Measurements from ENCODE around the gene NCDN.
"Not testable (repeated sequence)": the region's sequence is repeated elsewhere in the genome, so short reads cannot be mapped to it uniquely, and the experiment has no call there.

Gene NCDN

GRCh38 chr1:35568975-35569395, 11.4 kb downstream of the NCDN start:
- DNase-seq: peak in 44 of 56 donors; percentile 15 to 85 (median 46)

- DNase-seq: no peak
Measured at GRCh38 chr1:35569936-35570335, 12.3 kb downstream of the NCDN start.

GRCh38 chr1:35570589-35571137, 13.1 kb downstream of the NCDN start:
- no peak for DNase-seq

- no peak for DNase-seq
Measured at GRCh38 chr1:35571263-35571662, 13.7 kb downstream of the NCDN start.

GRCh38 chr1:35572296-35572695, 14.7 kb downstream of the NCDN start:
- no peak for DNase-seq

GRCh38 chr1:35573198-35574124, 15.9 kb downstream of the NCDN start, which contains the start of gene TFAP2E:
TFAP2E (plus strand) TSS chr1:35573314; CDS start chr1:35573578, 264 bp downstream.
- peak in 28 of 56 donors; percentile 7 to 71 (median 32) for DNase-seq

- no peak for DNase-seq
Measured at GRCh38 chr1:35574125-35574654, 16.6 kb downstream of the NCDN start.

GRCh38 chr1:35574655-35575415, 17.2 kb downstream of the NCDN start:
- no peak for DNase-seq

- DNase-seq: no peak
Measured at GRCh38 chr1:35575416-35575958, 17.9 kb downstream of the NCDN start.

- no peak for DNase-seq
Measured at GRCh38 chr1:35576061-35576765, 18.6 kb downstream of the NCDN start.

- DNase-seq: not testable (repeated sequence)
Measured at GRCh38 chr1:35576766-35577070, 19.1 kb downstream of the NCDN start.

- DNase-seq: peak in 1 of 56 donors; percentile 13
Measured at GRCh38 chr1:35577071-35577998, 19.7 kb downstream of the NCDN start.

GRCh38 chr1:35580949-35581388, 23.4 kb downstream of the NCDN start:
- DNase-seq: no peak

- DNase-seq: not testable (repeated sequence)
Measured at GRCh38 chr1:35581621-35582020, 24.0 kb downstream of the NCDN start.

- DNase-seq: no peak
Measured at GRCh38 chr1:35585281-35585680, 27.7 kb downstream of the NCDN start.

- not testable (repeated sequence) for DNase-seq
Measured at GRCh38 chr1:35585805-35586204, 28.2 kb downstream of the NCDN start.

GRCh38 chr1:35586808-35587207, 29.2 kb downstream of the NCDN start:
- DNase-seq: no peak

- no peak for DNase-seq
Measured at GRCh38 chr1:35587736-35588135, 30.1 kb downstream of the NCDN start.

GRCh38 chr1:35588197-35588910, 30.8 kb downstream of the NCDN start:
- no peak for DNase-seq

Data from amygdala (tissue), 56 donors.